ENCODE results near the gene RAB15. TPM values are rescaled to one million over a fixed set of nuclear protein-coding genes. Genes with fewer than 3 reads are reported as not detected.

Gene RAB15
- total RNA-seq, 1 experiment from 2014 or later = 20.6 TPM

- no TSS peak for BruUV-seq (replicated peaks)
- H3K27ac ChIP-seq (ENCODE audit: low read length) = no peak overlapping the region
- intact Hi-C loops (cut with micrococcal nuclease) = no loop called here
- H3F3A ChIP-seq (ENCODE audit: low read length, unreplicated experiment) = no peaks in the 10 kb centered on the region
- TF ChIP-seq EZH2phosphoT487 (IDR thresholded peaks at IDR 0.05; ENCODE audit: borderline replicate concordance, low read length) (no peak), EZH2 (IDR thresholded peaks at IDR 0.05; ENCODE audit: low read length, unreplicated experiment) (no peak), CTCF (conservative IDR thresholded peaks at IDR 0.05; ENCODE audit: low read depth, low read length) (no peak)
- no peaks in the 10 kb centered on the region for H3K79me2 ChIP-seq (ENCODE audit: low read length)
- POLR2A ChIA-PET (ENCODE audit: unreplicated experiment) = no interaction called here
- DNase-seq = no peak
- H3K4me2 ChIP-seq (ENCODE audit: low read length) = no peak overlapping the region
- CTCF ChIA-PET = interaction anchor here (0.6 kb wide), 1 partner anchor 132 kb away, joined by 3 read pairs; no protein-coding TSS in a partner anchor
- H3K9me3 ChIP-seq (ENCODE audit: low read length) = no peaks in the 10 kb centered on the region
- H3K36me3 ChIP-seq (ENCODE audit: low read depth, low read length) = no peaks in the 10 kb centered on the region
- no peaks in the 10 kb centered on the region for H4K20me1 ChIP-seq (ENCODE audit: low read length)
- H3K27me3 ChIP-seq (ENCODE audit: low read length) = no peaks in the 10 kb centered on the region
- ATAC-seq = no peak
- H3K4me3 ChIP-seq (ENCODE audit: low read length) = no peak overlapping the region
- peaks cover 15% of the 10 kb centered on the region for H3K4me1 ChIP-seq (ENCODE audit: insufficient read depth, low read length)
- H3K9ac ChIP-seq (ENCODE audit: low read length) = no peak overlapping the region
- H2AFZ ChIP-seq (ENCODE audit: low read length) = no peak overlapping the region
- no peaks in the 10 kb centered on the region for H3K9me2 ChIP-seq (replicated peaks; ENCODE audit: low read length)
Measured at GRCh38 chr14:64974563-64974962, 2.4 kb upstream of the RAB15 start.

GRCh38 chr14:64973826-64974225 is 1.7 kb upstream of the RAB15 start:
- Histone ChIP-seq H3K36me3 (ENCODE audit: low read depth, low read length) (no peaks in the 10 kb centered on the region), H3K9ac (ENCODE audit: low read length) (no peak overlapping the region), H3K9me3 (ENCODE audit: low read length) (no peaks in the 10 kb centered on the region), H3K4me1 (ENCODE audit: insufficient read depth, low read length) (peaks cover 15% of the 10 kb centered on the region), H3K27me3 (ENCODE audit: low read length) (no peaks in the 10 kb centered on the region), H3K4me2 (ENCODE audit: low read length) (no peak overlapping the region), H2AFZ (ENCODE audit: low read length) (no peak overlapping the region), H4K20me1 (ENCODE audit: low read length) (no peaks in the 10 kb centered on the region), H3K79me2 (ENCODE audit: low read length) (no peaks in the 10 kb centered on the region), H3K27ac (ENCODE audit: low read length) (no peak overlapping the region), H3K4me3 (ENCODE audit: low read length) (no peak overlapping the region), H3F3A (ENCODE audit: low read length, unreplicated experiment) (no peaks in the 10 kb centered on the region), H3K9me2 (replicated peaks; ENCODE audit: low read length) (no peaks in the 10 kb centered on the region)
- ChIA-PET POLR2A (ENCODE audit: unreplicated experiment) (no interaction called here), CTCF (interaction anchor here (0.6 kb wide), 1 partner anchor 128 kb away, joined by 3 read pairs; the partner anchor contains the start of gene MAX)
- no TSS peak for BruUV-seq (replicated peaks)
- no peak for DNase-seq
- TF ChIP-seq EZH2 (IDR thresholded peaks at IDR 0.05; ENCODE audit: low read length, unreplicated experiment) (no peak), CTCF (conservative IDR thresholded peaks at IDR 0.05; ENCODE audit: low read depth, low read length) (no peak), EZH2phosphoT487 (IDR thresholded peaks at IDR 0.05; ENCODE audit: borderline replicate concordance, low read length) (no peak)
- ATAC-seq = no peak
- intact Hi-C loops (cut with micrococcal nuclease) = no loop called here

GRCh38 chr14:64973026-64973442 is 898 bp upstream of the RAB15 start:
- H3F3A ChIP-seq (ENCODE audit: low read length, unreplicated experiment) = no peaks in the 10 kb centered on the region
- no TSS peak for BruUV-seq (replicated peaks)
- H3K4me1 ChIP-seq (ENCODE audit: insufficient read depth, low read length) = peaks cover 15% of the 10 kb centered on the region
- ChIA-PET CTCF (no interaction called here), POLR2A (ENCODE audit: unreplicated experiment) (no interaction called here)
- peak overlapping the region; percentile 72; the same call in 1 of the 2 replicates for H3K4me3 ChIP-seq (ENCODE audit: low read length)
- no peaks in the 10 kb centered on the region for H3K36me3 ChIP-seq (ENCODE audit: low read depth, low read length)
- no peaks in the 10 kb centered on the region for H3K79me2 ChIP-seq (ENCODE audit: low read length)
- H3K9me3 ChIP-seq (ENCODE audit: low read length) = no peaks in the 10 kb centered on the region
- intact Hi-C loops (cut with micrococcal nuclease) = no loop called here
- TF ChIP-seq CTCF (conservative IDR thresholded peaks at IDR 0.05; ENCODE audit: low read depth, low read length) (no peak), EZH2 (IDR thresholded peaks at IDR 0.05; ENCODE audit: low read length, unreplicated experiment) (no peak)
- no peak for DNase-seq
- H3K27ac ChIP-seq (ENCODE audit: low read length) = no peak overlapping the region
- H3K4me2 ChIP-seq (ENCODE audit: low read length) = peak overlapping the region; percentile 92
- H3K27me3 ChIP-seq (ENCODE audit: low read length) = no peaks in the 10 kb centered on the region
- ATAC-seq = no peak
- no peak overlapping the region for H3K9ac ChIP-seq (ENCODE audit: low read length)
- H4K20me1 ChIP-seq (ENCODE audit: low read length) = no peaks in the 10 kb centered on the region
- peak overlapping the region; percentile 94; the same call in 1 of the 2 replicates for H2AFZ ChIP-seq (ENCODE audit: low read length)
- no peaks in the 10 kb centered on the region for H3K9me2 ChIP-seq (replicated peaks; ENCODE audit: low read length)

All from PC-3 (cell line).